ENCODE results near the gene CCNQ. TPM values are rescaled to one million over a fixed set of nuclear protein-coding genes. Genes with fewer than 3 reads are reported as not detected.

CCNQ gene
- total RNA-seq, 1 donor from 2014 or later, result 21.7 TPM

GRCh38 chrX:153600032-153600373, 1.1 kb upstream of the CCNQ start:
- Mint-ChIP-seq H3K4me1 (ENCODE audit: low read depth, unreplicated experiment) (peaks cover 5% of the 10 kb centered on the region), H3K27me3 (ENCODE audit: low read depth, unreplicated experiment) (peaks cover 8% of the 10 kb centered on the region), H3K27ac (ENCODE audit: unreplicated experiment) (peak overlapping the region; percentile 53), H3K9me3 (ENCODE audit: unreplicated experiment) (no peaks in the 10 kb centered on the region), H3K4me3 (ENCODE audit: unreplicated experiment) (peak overlapping the region; percentile 86), H3K36me3 (ENCODE audit: low read depth, unreplicated experiment) (no peaks in the 10 kb centered on the region)
- Histone ChIP-seq H2AFZ (ENCODE audit: low read depth, low read length) (peak overlapping the region; percentile 78), H3K79me2 (ENCODE audit: insufficient read depth, low read length) (peaks cover 26% of the 10 kb centered on the region), H4K20me1 (ENCODE audit: insufficient read depth, low read length) (peaks cover 20% of the 10 kb centered on the region), H3K9me3 (ENCODE audit: insufficient read depth, low read depth, low read length) (no peaks in the 10 kb centered on the region), H3K4me3 (ENCODE audit: insufficient read depth, low read depth, low read length) (peak overlapping the region; percentile 76), H3K36me3 (ENCODE audit: insufficient read depth, low read length) (no peaks in the 10 kb centered on the region), H3K9ac (ENCODE audit: low read length) (peak overlapping the region; percentile 81), H3K27ac (ENCODE audit: low read depth, low read length) (no peak overlapping the region), H3K27me3 (ENCODE audit: insufficient read depth, low read length) (no peaks in the 10 kb centered on the region), H3K4me2 (ENCODE audit: low read length) (peak overlapping the region; percentile 86), H3K4me1 (ENCODE audit: insufficient read depth, low read length) (peaks cover 6% of the 10 kb centered on the region)
- TF ChIP-seq CTCF (IDR thresholded peaks at IDR 0.05; ENCODE audit: insufficient read depth, low read depth, low read length) (no peak), EZH2 (IDR thresholded peaks at IDR 0.05; ENCODE audit: insufficient read depth, low read length) (no peak)
- FAIRE-seq, result no peak
- DNase-seq (ENCODE audit: low read depth), result no peak

DNA sequence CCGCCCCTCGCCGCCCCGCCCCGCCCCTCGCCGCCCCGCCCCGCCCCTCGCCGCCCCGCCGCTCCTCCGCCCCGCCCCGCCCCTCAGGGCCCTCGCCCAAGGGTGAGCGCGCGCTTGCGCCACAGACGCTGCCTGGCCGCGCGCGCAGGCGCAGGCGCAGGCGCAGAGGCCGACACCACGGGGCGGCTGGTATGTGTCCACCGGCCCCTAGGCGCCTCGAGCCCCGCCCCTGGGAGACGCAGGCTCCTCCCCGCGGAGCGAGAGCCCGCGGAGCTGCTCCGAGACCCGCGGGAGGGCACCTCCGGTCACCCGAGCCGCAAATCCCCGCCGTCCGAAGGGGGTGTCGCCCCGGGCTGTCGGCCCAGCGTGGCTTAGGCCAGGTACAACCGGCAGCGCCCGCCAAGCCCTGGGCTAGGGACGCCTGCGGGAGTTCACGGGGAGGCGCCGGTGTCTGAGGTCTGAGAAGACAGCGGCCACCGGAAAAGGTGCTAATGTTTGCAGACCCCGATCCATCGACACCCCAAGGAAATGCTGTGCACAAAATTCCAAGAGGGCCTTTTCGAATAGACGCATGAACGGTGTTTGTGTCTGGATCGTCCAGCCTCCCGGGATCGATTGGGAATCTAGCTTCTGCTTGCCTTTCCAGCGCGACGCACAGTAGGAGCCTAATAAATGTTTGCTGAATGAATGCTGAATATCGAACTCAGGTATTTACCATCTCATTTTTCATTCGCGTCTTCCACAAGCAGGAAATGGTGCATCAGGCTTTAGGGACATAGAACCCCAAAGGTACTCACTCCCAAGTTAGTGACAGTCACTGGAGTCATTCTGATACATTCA, 473 bp upstream of the CCNQ start:
- no peaks in the 10 kb centered on the region for H3K36me3 Mint-ChIP-seq (ENCODE audit: low read depth, unreplicated experiment)
- no peaks in the 10 kb centered on the region for H3K9me3 ChIP-seq (ENCODE audit: insufficient read depth, low read depth, low read length)
- DNase-seq (ENCODE audit: low read depth) (peak; percentile 56), FAIRE-seq (peak; percentile 93)
- TF ChIP-seq EZH2 (IDR thresholded peaks at IDR 0.05; ENCODE audit: insufficient read depth, low read length), result no peak
- TF ChIP-seq CTCF (IDR thresholded peaks at IDR 0.05; ENCODE audit: insufficient read depth, low read depth, low read length), result no peak
- peaks cover 5% of the 10 kb centered on the region for H3K4me1 Mint-ChIP-seq (ENCODE audit: low read depth, unreplicated experiment)
- peak overlapping the region; percentile 19 for H3K27ac ChIP-seq (ENCODE audit: low read depth, low read length)
- H3K4me3 ChIP-seq (ENCODE audit: insufficient read depth, low read depth, low read length), result peak overlapping the region; percentile 76
- peaks cover 26% of the 10 kb centered on the region for H3K79me2 ChIP-seq (ENCODE audit: insufficient read depth, low read length)
- peaks cover 20% of the 10 kb centered on the region for H4K20me1 ChIP-seq (ENCODE audit: insufficient read depth, low read length)
- no peaks in the 10 kb centered on the region for H3K36me3 ChIP-seq (ENCODE audit: insufficient read depth, low read length)
- peaks cover 6% of the 10 kb centered on the region for H3K27me3 Mint-ChIP-seq (ENCODE audit: low read depth, unreplicated experiment)
- peak overlapping the region; percentile 86 for H3K4me2 ChIP-seq (ENCODE audit: low read length)
- peak overlapping the region; percentile 86 for H3K4me3 Mint-ChIP-seq (ENCODE audit: unreplicated experiment)
- no peaks in the 10 kb centered on the region for H3K9me3 Mint-ChIP-seq (ENCODE audit: unreplicated experiment)
- peaks cover 6% of the 10 kb centered on the region for H3K4me1 ChIP-seq (ENCODE audit: insufficient read depth, low read length)
- peak overlapping the region; percentile 81 for H3K9ac ChIP-seq (ENCODE audit: low read length)
- H3K27ac Mint-ChIP-seq (ENCODE audit: unreplicated experiment), result peak overlapping the region; percentile 53
- H3K27me3 ChIP-seq (ENCODE audit: insufficient read depth, low read length), result no peaks in the 10 kb centered on the region
- H2AFZ ChIP-seq (ENCODE audit: low read depth, low read length), result peak overlapping the region; percentile 78
